H1 (cell line): Measurements from ENCODE around the gene SLC35D2. TPM values are rescaled to one million over a fixed set of nuclear protein-coding genes. Genes with fewer than 3 reads are reported as not detected.
A peak's percentile ranks its signal among the peaks of the same experiment; 100 is the strongest.

Experiments
- CTCF ChIA-PET: fragments of 300-600 bp; sonication (Branson Sonifier 250); formaldehyde crosslinking; loops from one replicate; lab custom pipeline; 2021; ENCODE audit not compliant: partially characterized antibody; lab: Charles Lee
- POLR2A ChIA-PET: fragments of 300-600 bp; sonication (Branson Sonifier 250); formaldehyde crosslinking; loops from one replicate; lab custom pipeline; 2021; ENCODE audit warnings: inconsistent platforms; ENCODE audit not compliant: partially characterized antibody; lab: Charles Lee
- DNase-seq, 2 experiments: peaks; one replicate each; pipeline versions ENCODE4 v3.0.0 to v3.0.0-alpha.2; 2010 to 2022; ENCODE audit warnings: low spot score in 2 of 2, low read depth in 1 of 2, mixed read lengths in 1 of 2
- FAIRE-seq: peaks from 2 replicates; lab custom pipeline; 2011; peaks lifted over from hg19 to GRCh38; lab: Jason Lieb, UNC
- H2AFZ ChIP-seq: 2 replicates; pipeline ENCODE4 v1.8.1; 2012; ENCODE audit warnings: low read length, inconsistent platforms
- H2AK5ac ChIP-seq: 2 replicates; pipeline ENCODE4 v1.6.1; 2013; ENCODE audit warnings: low read depth, low read length
- H2BK120ac ChIP-seq: replicated peaks from 2 replicates; pipeline ENCODE3; 2013; ENCODE audit warnings: low read depth, low read length, inconsistent platforms
- H2BK12ac ChIP-seq: 2 replicates; pipeline ENCODE4 v1.6.1; 2013; ENCODE audit warnings: low read depth, low read length
- H2BK15ac ChIP-seq: 2 replicates; pipeline ENCODE4 v1.6.1; 2013; ENCODE audit warnings: low read length
- H2BK20ac ChIP-seq: 2 replicates; pipeline ENCODE4 v1.6.1; 2013; ENCODE audit warnings: low read length
- H2BK5ac ChIP-seq: 2 replicates; pipeline ENCODE4 v1.6.1; 2013; ENCODE audit warnings: low read depth, low read length
- H3K14ac ChIP-seq: 2 replicates; pipeline ENCODE4 v1.6.1; 2013; ENCODE audit warnings: inconsistent platforms; ENCODE audit not compliant: insufficient read length
- H3K18ac ChIP-seq: 2 replicates; pipeline ENCODE4 v1.6.1; 2013; ENCODE audit warnings: low read length; ENCODE audit errors: extremely low read depth
- H3K23ac ChIP-seq: 2 replicates; pipeline ENCODE4 v1.6.1; 2013; ENCODE audit warnings: inconsistent platforms; ENCODE audit not compliant: insufficient read length
- H3K23me2 ChIP-seq: 2 replicates; pipeline ENCODE4 v1.6.1; 2013; ENCODE audit warnings: low read depth, low read length
- H3K27ac ChIP-seq: 2 replicates; pipeline ENCODE4 v1.6.1; 2011; ENCODE audit warnings: low read depth, low read length, inconsistent platforms
- H3K27me3 ChIP-seq, 4 experiments: replicated peaks in 1 of 4; 1 replicate in 1 of 4; 2 replicates in 3 of 4; pipeline versions ENCODE4 v1.6.1 to v1.8.1; 2011 to 2013; ENCODE audit warnings: low read length in 3 of 4, mild to moderate bottlenecking in 3 of 4, inconsistent platforms in 2 of 4, mixed read lengths in 2 of 4, moderate library complexity in 1 of 4; ENCODE audit not compliant: control insufficient read depth in 3 of 4, insufficient read depth in 3 of 4; ENCODE audit errors: extremely low read depth in 1 of 4
- H3K36me3 ChIP-seq, 4 experiments: 2 replicates each; pipeline versions ENCODE4 v1.6.1 to v1.8.1; 2011 to 2013; ENCODE audit warnings: mild to moderate bottlenecking in 4 of 4, low read length in 3 of 4, moderate library complexity in 2 of 4, control low read depth in 1 of 4, inconsistent platforms in 1 of 4; ENCODE audit not compliant: insufficient read depth in 4 of 4, control insufficient read depth in 2 of 4
- H3K4ac ChIP-seq: replicated peaks from 2 replicates; pipeline ENCODE3; 2013; ENCODE audit warnings: low read length, low read depth, mixed read lengths, inconsistent platforms; ENCODE audit not compliant: insufficient read length
- H3K4me1 ChIP-seq, 4 experiments: replicated peaks in 1 of 4; 1 replicate in 1 of 4; 2 replicates in 3 of 4; pipeline versions ENCODE4 v1.6.1 to v1.8.1; 2011 to 2013; ENCODE audit warnings: low read length in 3 of 4, inconsistent platforms in 2 of 4, mixed read lengths in 1 of 4; ENCODE audit not compliant: insufficient read depth in 4 of 4, control insufficient read depth in 3 of 4
- H3K4me2 ChIP-seq, 2 experiments: 2 replicates each; pipeline versions ENCODE4 v1.6.1 to v1.8.1; 2011 to 2013; ENCODE audit warnings: low read depth in 2 of 2, low read length in 2 of 2, control low read depth in 1 of 2, inconsistent platforms in 1 of 2, mild to moderate bottlenecking in 1 of 2; ENCODE audit not compliant: insufficient read depth in 1 of 2
- H3K4me3 ChIP-seq, 4 experiments: fragments of 200-600, 300-600 bp in 1 of 4; sonication (generic), shearing (Covaris generic), sonication (Bioruptor Twin) in 1 of 4; 2 replicates each; pipeline versions ENCODE4 v1.5.1 to v1.8.1; 2011 to 2016; ENCODE audit warnings: low read length in 4 of 4, low read depth in 3 of 4, control low read depth in 2 of 4, inconsistent platforms in 2 of 4, mild to moderate bottlenecking in 2 of 4, mixed read lengths in 1 of 4, moderate library complexity in 1 of 4; ENCODE audit not compliant: insufficient read depth in 2 of 4; ENCODE audit errors: extremely low read depth in 1 of 4
- H3K56ac ChIP-seq: replicated peaks from 2 replicates; pipeline ENCODE3; 2013; ENCODE audit warnings: low read depth, mild to moderate bottlenecking, mixed read lengths, low read length, inconsistent platforms; ENCODE audit not compliant: insufficient read length
- H3K79me1 ChIP-seq: 2 replicates; pipeline ENCODE4 v1.6.1; 2013; ENCODE audit warnings: low read depth, low read length, control low read depth
- H3K79me2 ChIP-seq, 2 experiments: 2 replicates each; pipeline versions ENCODE4 v1.6.1 to v1.8.1; 2012 to 2013; ENCODE audit warnings: low read length in 2 of 2, mild to moderate bottlenecking in 2 of 2, inconsistent platforms in 1 of 2; ENCODE audit not compliant: insufficient read depth in 2 of 2, control insufficient read depth in 1 of 2
- H3K9ac ChIP-seq, 4 experiments: replicated peaks in 1 of 4; 1 replicate in 1 of 4; 2 replicates in 3 of 4; pipeline versions ENCODE4 v1.6.1 to v1.8.1; 2011 to 2013; ENCODE audit warnings: low read depth in 3 of 4, low read length in 3 of 4, control low read depth in 2 of 4, mild to moderate bottlenecking in 2 of 4, moderate library complexity in 2 of 4, inconsistent platforms in 1 of 4; ENCODE audit errors: extremely low read depth in 1 of 4
- H3K9me3 ChIP-seq, 2 experiments: 2 replicates each; pipeline versions ENCODE4 v1.6.1 to v1.8.1; 2012 to 2013; ENCODE audit warnings: mild to moderate bottlenecking in 2 of 2, moderate library complexity in 2 of 2, control low read depth in 1 of 2, inconsistent platforms in 1 of 2, low read depth in 1 of 2, low read length in 1 of 2, mixed read lengths in 1 of 2; ENCODE audit not compliant: insufficient read depth in 2 of 2
- H4K20me1 ChIP-seq, 2 experiments: replicated peaks in 1 of 2; 2 replicates each; pipeline versions ENCODE3 to v1.8.1; 2011 to 2013; ENCODE audit warnings: inconsistent platforms in 2 of 2, low read length in 2 of 2, mild to moderate bottlenecking in 1 of 2; ENCODE audit not compliant: insufficient read depth in 2 of 2, control insufficient read depth in 1 of 2
- H4K5ac ChIP-seq: 2 replicates; pipeline ENCODE4 v1.6.1; 2013; ENCODE audit warnings: low read length, low read depth, mixed read lengths, inconsistent platforms; ENCODE audit not compliant: insufficient read length
- H4K8ac ChIP-seq: 2 replicates; pipeline ENCODE4 v1.8.0; 2013; ENCODE audit warnings: mild to moderate bottlenecking, moderate library complexity, low read length, inconsistent platforms; ENCODE audit not compliant: insufficient read depth; ENCODE audit errors: extremely low read depth
- H4K91ac ChIP-seq: replicated peaks from 2 replicates; pipeline ENCODE3; 2013; ENCODE audit warnings: low read length, mixed read lengths, inconsistent platforms; ENCODE audit not compliant: insufficient read length
- CBX5 ChIP-seq: fragments of 300-800, 300-1000 bp; sonication (generic); IDR thresholded peaks from 2 replicates; pipeline ENCODE4 v1.7.1; 2016; ENCODE audit warnings: antibody characterized with exemption, low read length, low read depth
- EGR1 ChIP-seq: IDR thresholded peaks from 2 replicates; pipeline ENCODE4 v1.6.1; 2011; ENCODE audit warnings: low read depth, low read length, borderline replicate concordance
- HDAC6 ChIP-seq: IDR thresholded peaks from one replicate; pipeline ENCODE4 v1.7.1; 2012; ENCODE audit warnings: low read depth, mild to moderate bottlenecking, inconsistent platforms, low read length, moderate library complexity
- NANOG ChIP-seq: IDR thresholded peaks from 2 replicates; pipeline ENCODE4 v1.6.1; 2011; ENCODE audit warnings: low read length, low read depth, mild to moderate bottlenecking, inconsistent platforms; ENCODE audit not compliant: insufficient read depth, poor library complexity, severe bottlenecking
- NRF1 ChIP-seq: IDR thresholded peaks from 2 replicates; pipeline ENCODE4 v1.6.1; 2011; ENCODE audit warnings: mild to moderate bottlenecking, low read depth, low read length, improper control_type of control experiment
- POLR2AphosphoS5 ChIP-seq: IDR thresholded peaks from 2 replicates; pipeline ENCODE4 v1.6.1; 2011; ENCODE audit warnings: low read depth, low read length
- RAD21 ChIP-seq, 2 experiments: IDR thresholded peaks in 1 of 2; conservative IDR thresholded peaks in 1 of 2; 2 replicates each; pipeline ENCODE4 v1.6.1; 2011; ENCODE audit warnings: low read depth in 2 of 2, low read length in 2 of 2, improper control_type of control experiment in 1 of 2, inconsistent platforms in 1 of 2, mild to moderate bottlenecking in 1 of 2, moderate library complexity in 1 of 2
- RBBP5 ChIP-seq: IDR thresholded peaks from 2 replicates; pipeline ENCODE4 v1.7.1; 2012; ENCODE audit warnings: low read depth, mild to moderate bottlenecking, inconsistent platforms, low read length, moderate library complexity, borderline replicate concordance
- ZNF274 ChIP-seq: IDR thresholded peaks from 2 replicates; pipeline ENCODE4 v1.7.0; 2012; ENCODE audit warnings: low read length, borderline replicate concordance; ENCODE audit errors: extremely low read depth
- WGBS, 2 experiments: shearing (Covaris generic) in 1 of 2; methylation state at CpG; one replicate each; pipeline versions ENCODE4 v1.1.6 to v1.1.7; 2013 to 2015; ENCODE audit warnings: low lambda C conversion rate in 2 of 2, mixed read lengths in 2 of 2, inconsistent platforms in 1 of 2, low coverage in 1 of 2, missing lambda C conversion rate in 1 of 2; ENCODE audit not compliant: insufficient replicate concordance in 2 of 2, insufficient coverage in 1 of 2, insufficient read length in 1 of 2; ENCODE audit errors: extremely low coverage in 1 of 2, missing lambda C conversion rate in 1 of 2; 5-methylcytosine and 5-hydroxymethylcytosine counted together
- polyA plus RNA-seq, 7 experiments: library from polyadenylated mRNA; depleted of rRNA in 3 of 7; stranded (reverse) in 5 of 7; unstranded in 2 of 7; fragments of >200 nt in 5 of 7; fragments of 200-250 nt in 2 of 7; gene quantifications; 1 replicate in 5 of 7; 2 replicates in 1 of 7; 4 replicates in 1 of 7; pipeline versions ENCODE4 v1.2.1 to v1.2.3, GENCODE V29; 2011 to 2013; ENCODE audit warnings: missing spikeins in 2 of 7, mixed read lengths in 2 of 7
- total RNA-seq: library from RNA; stranded (reverse); fragmentation: NEBNext Ultra II Directional; extraction: Animal tissue kit (Norgen Biotek cat#: 25700); gene quantifications from 2 replicates; pipeline ENCODE4 v1.2.1, GENCODE V29; 2021
- TF ChIP-seq, protein P1 (sequence below): IDR thresholded peaks from 2 replicates; pipeline ENCODE4 v1.6.1; 2012; ENCODE audit warnings: inconsistent platforms
- TF ChIP-seq, protein P2 (sequence below): IDR thresholded peaks from 2 replicates; pipeline ENCODE4 v1.6.1; 2012; ENCODE audit warnings: low read length, inconsistent platforms

SLC35D2 gene
- total and polyA plus RNA-seq, 2 of the 8 experiments (the other 6 are each of a cell fraction or from before 2014, with no cell fraction given): 9.6 to 11.5 TPM

DNA sequence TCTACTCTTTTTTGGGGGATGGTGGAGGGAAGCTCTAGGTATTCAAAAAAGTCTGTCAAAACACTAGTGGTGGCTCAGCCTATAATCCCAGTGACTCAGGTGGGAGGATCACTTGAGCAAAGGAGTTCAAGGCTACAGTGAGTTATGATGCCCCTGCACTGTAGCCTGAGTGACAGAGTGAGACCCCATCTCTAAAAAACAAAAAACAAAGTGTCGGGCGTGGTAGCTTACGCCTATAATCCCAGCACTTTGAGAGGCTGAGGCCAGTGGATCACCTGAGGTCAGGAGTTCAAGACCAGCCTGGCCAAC lies 15.8 kb upstream of the SLC35D2 start:
- no peak overlapping the region for H2BK12ac ChIP-seq
- H3K36me3 ChIP-seq: peaks cover 0 to 3% (median 0%) of the 10 kb centered on the region in 4 experiments; a peak in 1 of 8 replicates
- no peak overlapping the region for H3K56ac ChIP-seq
- H2BK120ac ChIP-seq: no peak overlapping the region
- no peak overlapping the region for H4K91ac ChIP-seq
- H2BK20ac ChIP-seq: no peak overlapping the region
- no peak overlapping the region for H3K14ac ChIP-seq
- no peak overlapping the region for H3K18ac ChIP-seq
- no peak overlapping the region for H3K4me3 ChIP-seq
- H4K5ac ChIP-seq: no peak overlapping the region
- no peak overlapping the region for H3K9ac ChIP-seq
- no peaks in the 10 kb centered on the region for H3K79me1 ChIP-seq
- no peak overlapping the region for H3K23ac ChIP-seq
- no peaks in the 10 kb centered on the region for H3K23me2 ChIP-seq
- H3K27ac ChIP-seq: peak overlapping the region; percentile 34; the same call in 1 of the 2 replicates
- ChIA-PET POLR2A (interaction anchor here (1.0 to 1.3 kb wide), 4 partner anchors 8 to 17 kb away, joined by 3 to 4 read pairs (median 3); no protein-coding TSS in a partner anchor), CTCF (interaction anchor here (1.2 to 2.0 kb wide), 2 partner anchors 14 to 42 kb away, joined by 5 to 6 read pairs; no protein-coding TSS in a partner anchor)
- H2AK5ac ChIP-seq: no peak overlapping the region
- peaks cover 0 to 4% of the 10 kb centered on the region in 2 experiments for H4K20me1 ChIP-seq
- no peak overlapping the region for H2BK5ac ChIP-seq
- H3K9me3 ChIP-seq: peaks cover 0 to 5% of the 10 kb centered on the region in 2 experiments; a peak in 1 of 4 replicates
- no peak overlapping the region for H3K4ac ChIP-seq
- FAIRE-seq (no peak), DNase-seq (no peak)
- H3K79me2 ChIP-seq: peaks cover 0 to 54% of the 10 kb centered on the region in 2 experiments; a peak in 2 of 4 replicates
- H3K4me2 ChIP-seq: 0 out of 4 replicates have a peak overlapping the region, but pooled peaks of 1 of the 2 experiments have one; percentile 6
- H3K4me1 ChIP-seq: peaks cover 5 to 21% (median 14%) of the 10 kb centered on the region in 4 experiments
- no peaks in the 10 kb centered on the region for H3K27me3 ChIP-seq
- no peak overlapping the region for H2AFZ ChIP-seq
- H2BK15ac ChIP-seq: no peak overlapping the region
- no peak overlapping the region for H4K8ac ChIP-seq
- WGBS, 2 experiments: 86% methylated on average over 3 of the region's 3 CpGs; no CpG with 5 or more reads in 1 of the 2 experiments
- TF ChIP-seq EGR1 (no peak), RBBP5 (no peak), RAD21 (IDR thresholded peaks at IDR 0.05 in 1 of 2, conservative IDR thresholded peaks at IDR 0.05 in 1 of 2; ENCODE audit: low read depth in 2 of 2, low read length in 2 of 2) (no peak), ZNF274 (no peak), HDAC6 (no peak), CBX5 (no peak), POLR2AphosphoS5 (no peak), NANOG (no peak), NRF1 (no peak)
- TF ChIP-seq, protein P1, sequence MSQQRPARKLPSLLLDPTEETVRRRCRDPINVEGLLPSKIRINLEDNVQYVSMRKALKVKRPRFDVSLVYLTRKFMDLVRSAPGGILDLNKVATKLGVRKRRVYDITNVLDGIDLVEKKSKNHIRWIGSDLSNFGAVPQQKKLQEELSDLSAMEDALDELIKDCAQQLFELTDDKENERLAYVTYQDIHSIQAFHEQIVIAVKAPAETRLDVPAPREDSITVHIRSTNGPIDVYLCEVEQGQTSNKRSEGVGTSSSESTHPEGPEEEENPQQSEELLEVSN: no peak
- TF ChIP-seq, protein P2, sequence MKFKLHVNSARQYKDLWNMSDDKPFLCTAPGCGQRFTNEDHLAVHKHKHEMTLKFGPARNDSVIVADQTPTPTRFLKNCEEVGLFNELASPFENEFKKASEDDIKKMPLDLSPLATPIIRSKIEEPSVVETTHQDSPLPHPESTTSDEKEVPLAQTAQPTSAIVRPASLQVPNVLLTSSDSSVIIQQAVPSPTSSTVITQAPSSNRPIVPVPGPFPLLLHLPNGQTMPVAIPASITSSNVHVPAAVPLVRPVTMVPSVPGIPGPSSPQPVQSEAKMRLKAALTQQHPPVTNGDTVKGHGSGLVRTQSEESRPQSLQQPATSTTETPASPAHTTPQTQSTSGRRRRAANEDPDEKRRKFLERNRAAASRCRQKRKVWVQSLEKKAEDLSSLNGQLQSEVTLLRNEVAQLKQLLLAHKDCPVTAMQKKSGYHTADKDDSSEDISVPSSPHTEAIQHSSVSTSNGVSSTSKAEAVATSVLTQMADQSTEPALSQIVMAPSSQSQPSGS: no peak
